SU-DHL-6 (cell line): ENCODE measurements around the gene POP4.

Experiments
- EZH2phosphoT487 ChIP-seq: fragments of 200-600 bp; sonication (generic), shearing (Covaris generic); conservative IDR thresholded peaks from 2 replicates; pipeline ENCODE4 v1.6.1; 2018; ENCODE audit warnings: mild to moderate bottlenecking, antibody characterized with exemption, low read length, moderate library complexity, mixed read lengths
- TF ChIP-seq, protein P1 (sequence below): fragments of 200-600 bp; sonication (generic); IDR thresholded peaks from one replicate; pipeline ENCODE4 v1.5.1; 2017; ENCODE audit warnings: antibody characterized with exemption, mild to moderate bottlenecking, low read length, moderate library complexity; ENCODE audit not compliant: insufficient read depth, poor library complexity, severe bottlenecking

DNA sequence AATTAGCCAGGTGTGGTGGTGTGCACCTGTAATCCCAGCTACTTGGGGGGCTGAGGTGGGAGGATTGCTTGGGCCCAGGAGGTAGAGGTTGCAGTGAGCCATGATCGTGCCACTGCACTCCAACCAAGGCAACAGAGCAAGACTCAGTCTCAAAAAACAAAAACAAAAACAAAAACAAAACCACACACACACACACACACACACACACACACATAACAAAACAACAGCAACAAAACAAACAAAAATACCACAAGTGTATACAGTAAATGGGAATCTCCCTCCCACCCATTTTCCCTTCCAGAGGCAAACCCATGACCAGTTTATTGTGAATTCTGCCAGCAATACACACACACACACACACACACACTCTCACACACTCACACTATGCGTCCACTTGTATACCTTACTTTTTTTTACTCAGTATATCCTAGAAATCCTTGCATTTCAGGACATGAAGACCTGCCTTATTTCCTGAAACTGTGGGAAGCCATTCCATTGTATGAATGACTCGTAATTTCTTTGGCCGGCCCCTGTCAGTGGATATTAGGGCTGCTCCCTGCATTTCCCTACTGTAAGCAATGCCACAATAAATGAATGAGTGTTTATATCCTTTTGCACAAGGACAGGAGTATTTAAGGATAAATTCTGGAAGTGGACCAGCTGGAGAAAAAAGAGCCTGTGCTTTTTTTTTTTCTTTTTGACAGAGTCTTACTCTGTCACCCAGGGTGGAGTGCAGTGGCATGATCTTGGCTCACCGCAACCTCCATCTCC, 52.3 kb downstream of the POP4 start:
- TF ChIP-seq, protein P1, sequence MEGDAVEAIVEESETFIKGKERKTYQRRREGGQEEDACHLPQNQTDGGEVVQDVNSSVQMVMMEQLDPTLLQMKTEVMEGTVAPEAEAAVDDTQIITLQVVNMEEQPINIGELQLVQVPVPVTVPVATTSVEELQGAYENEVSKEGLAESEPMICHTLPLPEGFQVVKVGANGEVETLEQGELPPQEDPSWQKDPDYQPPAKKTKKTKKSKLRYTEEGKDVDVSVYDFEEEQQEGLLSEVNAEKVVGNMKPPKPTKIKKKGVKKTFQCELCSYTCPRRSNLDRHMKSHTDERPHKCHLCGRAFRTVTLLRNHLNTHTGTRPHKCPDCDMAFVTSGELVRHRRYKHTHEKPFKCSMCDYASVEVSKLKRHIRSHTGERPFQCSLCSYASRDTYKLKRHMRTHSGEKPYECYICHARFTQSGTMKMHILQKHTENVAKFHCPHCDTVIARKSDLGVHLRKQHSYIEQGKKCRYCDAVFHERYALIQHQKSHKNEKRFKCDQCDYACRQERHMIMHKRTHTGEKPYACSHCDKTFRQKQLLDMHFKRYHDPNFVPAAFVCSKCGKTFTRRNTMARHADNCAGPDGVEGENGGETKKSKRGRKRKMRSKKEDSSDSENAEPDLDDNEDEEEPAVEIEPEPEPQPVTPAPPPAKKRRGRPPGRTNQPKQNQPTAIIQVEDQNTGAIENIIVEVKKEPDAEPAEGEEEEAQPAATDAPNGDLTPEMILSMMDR: no peak
- TF ChIP-seq EZH2phosphoT487: no peak
